ENCODE data around the gene P4HA2.

DNA sequence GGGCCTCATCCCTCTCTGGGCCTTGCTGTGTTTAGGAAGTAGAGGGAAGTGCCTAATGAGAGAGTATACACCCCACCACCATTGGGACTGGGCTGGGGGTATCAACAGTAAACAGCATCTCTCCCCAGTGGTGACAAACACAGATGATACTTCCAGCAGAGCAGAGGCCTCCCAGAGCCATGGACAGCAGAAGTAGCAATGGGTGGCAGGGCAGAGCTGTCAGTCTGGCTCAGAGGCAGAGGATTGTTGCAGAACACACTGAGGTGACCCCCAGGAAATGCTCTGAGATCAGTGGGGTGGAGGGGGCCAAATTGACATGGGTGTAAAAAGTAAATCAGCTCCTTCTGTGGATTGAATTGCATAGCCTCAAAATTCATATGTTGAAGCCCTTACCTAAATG is 12.1 kb upstream of the P4HA2 start:
- TF ChIP-seq, protein P1, sequence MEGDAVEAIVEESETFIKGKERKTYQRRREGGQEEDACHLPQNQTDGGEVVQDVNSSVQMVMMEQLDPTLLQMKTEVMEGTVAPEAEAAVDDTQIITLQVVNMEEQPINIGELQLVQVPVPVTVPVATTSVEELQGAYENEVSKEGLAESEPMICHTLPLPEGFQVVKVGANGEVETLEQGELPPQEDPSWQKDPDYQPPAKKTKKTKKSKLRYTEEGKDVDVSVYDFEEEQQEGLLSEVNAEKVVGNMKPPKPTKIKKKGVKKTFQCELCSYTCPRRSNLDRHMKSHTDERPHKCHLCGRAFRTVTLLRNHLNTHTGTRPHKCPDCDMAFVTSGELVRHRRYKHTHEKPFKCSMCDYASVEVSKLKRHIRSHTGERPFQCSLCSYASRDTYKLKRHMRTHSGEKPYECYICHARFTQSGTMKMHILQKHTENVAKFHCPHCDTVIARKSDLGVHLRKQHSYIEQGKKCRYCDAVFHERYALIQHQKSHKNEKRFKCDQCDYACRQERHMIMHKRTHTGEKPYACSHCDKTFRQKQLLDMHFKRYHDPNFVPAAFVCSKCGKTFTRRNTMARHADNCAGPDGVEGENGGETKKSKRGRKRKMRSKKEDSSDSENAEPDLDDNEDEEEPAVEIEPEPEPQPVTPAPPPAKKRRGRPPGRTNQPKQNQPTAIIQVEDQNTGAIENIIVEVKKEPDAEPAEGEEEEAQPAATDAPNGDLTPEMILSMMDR (IDR thresholded peaks at IDR 0.05 in 8 of 11, conservative IDR thresholded peaks at IDR 0.05 in 3 of 11), result no peak
- TF ChIP-seq POLR2A (IDR thresholded peaks at IDR 0.05) (no peak), POLR2AphosphoS5 (IDR thresholded peaks at IDR 0.05) (no peak)
